GM12872 (cell line): Measurements from ENCODE around the gene MZB1.

Experiments
- TF ChIP-seq, protein P1 (sequence below): IDR thresholded peaks from 3 replicates; pipeline ENCODE4 v1.5.1; 2011; ENCODE audit warnings: low read depth, mild to moderate bottlenecking, low read length, moderate library complexity; ENCODE audit not compliant: insufficient read depth

MZB1 gene

DNA sequence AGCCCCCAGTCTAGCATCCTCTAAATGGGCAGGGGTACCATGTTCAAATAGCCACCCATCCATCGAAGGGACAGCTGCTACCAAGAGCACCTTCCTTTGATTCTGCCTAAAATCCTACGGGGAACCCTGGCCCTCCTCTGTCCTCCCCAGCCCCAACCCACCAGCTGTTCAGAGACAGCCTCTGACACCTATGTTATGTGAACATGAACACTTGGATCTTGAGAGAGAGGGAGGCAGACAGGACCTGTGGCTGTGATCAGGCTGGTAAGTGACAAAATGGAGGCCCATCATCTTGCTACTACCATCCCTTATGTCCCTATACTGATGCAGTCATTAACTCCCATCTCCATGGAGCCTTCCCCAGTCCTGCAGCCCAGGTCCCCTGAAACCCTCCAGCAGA, 14.8 kb downstream of the MZB1 start:
- TF ChIP-seq, protein P1, sequence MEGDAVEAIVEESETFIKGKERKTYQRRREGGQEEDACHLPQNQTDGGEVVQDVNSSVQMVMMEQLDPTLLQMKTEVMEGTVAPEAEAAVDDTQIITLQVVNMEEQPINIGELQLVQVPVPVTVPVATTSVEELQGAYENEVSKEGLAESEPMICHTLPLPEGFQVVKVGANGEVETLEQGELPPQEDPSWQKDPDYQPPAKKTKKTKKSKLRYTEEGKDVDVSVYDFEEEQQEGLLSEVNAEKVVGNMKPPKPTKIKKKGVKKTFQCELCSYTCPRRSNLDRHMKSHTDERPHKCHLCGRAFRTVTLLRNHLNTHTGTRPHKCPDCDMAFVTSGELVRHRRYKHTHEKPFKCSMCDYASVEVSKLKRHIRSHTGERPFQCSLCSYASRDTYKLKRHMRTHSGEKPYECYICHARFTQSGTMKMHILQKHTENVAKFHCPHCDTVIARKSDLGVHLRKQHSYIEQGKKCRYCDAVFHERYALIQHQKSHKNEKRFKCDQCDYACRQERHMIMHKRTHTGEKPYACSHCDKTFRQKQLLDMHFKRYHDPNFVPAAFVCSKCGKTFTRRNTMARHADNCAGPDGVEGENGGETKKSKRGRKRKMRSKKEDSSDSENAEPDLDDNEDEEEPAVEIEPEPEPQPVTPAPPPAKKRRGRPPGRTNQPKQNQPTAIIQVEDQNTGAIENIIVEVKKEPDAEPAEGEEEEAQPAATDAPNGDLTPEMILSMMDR: no peak

DNA sequence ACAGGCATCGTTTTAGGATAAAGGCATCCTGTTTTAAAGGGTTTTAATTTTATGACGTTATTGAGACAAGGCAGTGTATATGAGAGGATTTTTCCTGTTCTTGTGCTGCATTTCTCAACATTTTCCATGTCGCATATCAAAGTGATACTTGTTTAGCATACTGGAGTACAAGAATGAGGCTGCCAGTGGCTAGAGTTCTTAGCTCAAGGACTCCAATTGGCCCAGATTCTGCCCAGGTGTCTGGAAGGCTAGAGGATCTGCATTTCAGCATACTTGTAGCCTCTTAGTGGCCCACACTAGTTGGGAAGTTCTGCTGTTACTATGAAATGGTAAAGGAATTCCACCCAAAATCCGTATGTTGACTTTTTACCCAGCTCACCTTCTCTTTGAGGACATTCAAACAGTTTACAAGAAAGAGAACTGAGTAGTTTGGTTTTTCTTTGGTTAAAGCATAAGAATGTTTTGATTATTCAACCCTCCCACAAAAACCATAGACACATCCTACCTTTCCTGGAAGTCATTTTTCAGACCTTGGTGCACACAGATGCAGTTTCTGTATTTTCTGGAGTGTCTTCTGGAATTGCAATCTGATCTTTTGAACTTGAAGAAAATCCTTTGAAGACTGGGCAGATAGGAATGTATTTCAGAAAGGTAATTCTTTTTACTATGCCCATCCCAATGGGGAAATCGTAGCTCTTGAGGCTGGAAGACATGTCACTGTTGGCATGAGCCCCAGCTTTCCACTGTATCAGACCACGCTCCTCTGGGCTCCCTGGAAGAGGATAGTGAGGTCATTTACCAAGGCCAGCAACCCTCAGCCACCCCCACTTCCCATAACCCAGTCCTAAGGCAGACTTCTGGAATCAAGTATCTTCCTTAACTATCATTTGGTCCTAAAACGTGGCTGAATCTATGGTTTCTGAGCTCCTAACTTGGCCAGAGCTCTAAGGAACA, 18.0 kb downstream of the MZB1 start:
- TF ChIP-seq, protein P1: no peak

DNA sequence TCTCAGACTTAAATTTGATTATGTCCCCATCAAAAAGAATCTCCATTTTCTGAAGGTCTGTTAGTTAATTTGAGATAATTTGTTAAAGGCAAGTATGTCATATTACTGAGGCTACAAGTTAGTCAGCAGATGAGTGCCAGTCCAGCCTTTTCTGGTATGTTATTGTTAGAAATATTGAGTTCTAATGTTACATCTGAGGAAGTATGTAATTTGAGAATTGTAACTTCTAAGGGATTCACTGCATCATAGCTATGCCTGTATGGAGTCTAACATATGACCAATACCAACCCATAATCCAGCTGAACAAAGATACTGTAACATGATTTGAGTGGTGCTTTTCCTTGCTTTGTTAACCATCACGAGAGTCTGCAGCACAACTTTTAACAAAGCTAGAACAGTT, 20.5 kb downstream of the MZB1 start:
- TF ChIP-seq, protein P1: no peak

DNA sequence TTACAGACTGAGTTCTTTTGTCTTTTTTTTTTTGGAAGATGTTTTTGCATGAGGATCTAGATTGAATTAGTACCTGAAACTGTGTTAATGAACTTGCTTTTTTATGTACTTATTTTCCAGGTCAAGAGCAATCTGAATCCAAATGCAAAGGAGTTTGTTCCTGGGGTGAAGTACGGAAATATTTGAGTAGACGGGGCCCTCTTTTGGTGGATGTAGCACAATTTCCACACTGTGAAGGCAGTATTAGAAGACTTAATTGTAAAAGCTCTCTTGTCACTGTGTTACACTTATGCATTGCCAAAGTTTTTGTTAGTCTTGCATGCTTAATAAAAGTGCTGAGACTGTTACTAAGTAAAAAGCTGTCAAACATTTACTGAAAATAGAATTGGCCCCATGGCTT, 21.1 kb downstream of the MZB1 start:
- TF ChIP-seq, protein P1: no peak

DNA sequence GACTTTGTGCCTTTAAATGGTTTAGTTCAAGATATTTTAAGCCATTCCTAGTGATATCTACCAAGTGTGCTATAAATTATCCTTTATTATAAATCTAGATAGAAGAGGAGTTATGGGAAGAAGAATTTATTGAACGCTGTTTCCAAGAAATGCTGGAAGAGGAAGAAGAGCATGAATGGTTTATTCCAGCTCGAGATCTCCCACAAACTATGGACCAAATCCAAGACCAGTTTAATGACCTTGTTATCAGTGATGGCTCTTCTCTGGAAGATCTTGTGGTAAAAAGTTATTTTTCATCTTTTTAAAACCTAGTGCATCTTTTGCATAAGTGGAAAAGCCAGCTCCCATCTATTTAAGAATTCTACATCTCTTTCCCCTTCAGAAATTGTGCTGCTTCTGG, 25.2 kb downstream of the MZB1 start:
- TF ChIP-seq, protein P1: no peak

DNA sequence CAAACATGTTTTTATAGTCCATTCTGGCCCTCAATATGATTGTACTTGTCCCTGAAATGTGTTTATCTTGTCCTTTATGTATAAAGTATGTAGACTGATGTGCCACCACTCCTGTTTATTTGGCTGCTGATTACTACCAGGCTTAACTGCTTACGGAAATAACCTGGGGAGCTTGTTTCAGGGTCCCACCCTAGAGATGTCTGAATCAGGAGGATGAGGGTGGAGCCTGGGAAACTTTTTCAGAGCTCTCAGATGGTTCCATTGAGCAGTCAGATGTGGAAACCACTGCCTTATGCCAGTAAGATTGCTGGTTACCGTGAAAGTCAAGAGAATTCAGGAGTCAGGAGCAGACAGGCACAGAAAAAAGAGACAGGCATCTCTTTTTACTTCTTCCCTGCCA, 25.8 kb downstream of the MZB1 start:
- TF ChIP-seq, protein P1: no peak

DNA sequence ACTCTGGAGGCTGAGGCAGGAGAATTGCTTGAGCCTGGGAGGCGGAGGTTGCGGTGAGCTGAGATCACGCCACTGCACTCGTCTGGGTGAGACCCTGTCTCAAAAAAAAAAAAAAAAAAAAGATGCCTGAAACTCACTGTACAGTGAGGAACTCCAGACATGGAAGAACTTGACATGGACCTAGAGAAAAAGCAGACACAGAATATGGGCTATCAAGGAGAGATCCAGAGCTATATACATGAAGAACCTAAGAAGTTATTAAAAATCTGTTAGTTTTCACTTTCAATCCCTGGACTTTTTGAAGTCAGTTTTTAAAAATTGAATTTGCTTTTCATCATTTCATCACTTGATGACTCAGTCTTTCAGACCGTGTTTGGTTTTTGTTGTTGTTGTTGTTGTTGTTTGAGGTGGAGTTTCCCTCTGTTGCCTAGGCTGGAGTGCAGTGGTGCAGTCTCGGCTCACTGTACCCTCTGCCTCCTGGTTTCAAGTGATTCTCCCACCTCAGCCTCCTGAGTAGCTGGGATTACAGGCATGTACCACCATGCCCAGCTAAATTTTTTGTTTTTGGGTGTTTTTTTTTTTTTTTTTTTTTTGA, 27.8 kb downstream of the MZB1 start:
- TF ChIP-seq, protein P1: no peak
